ENCODE measurements around the gene DVL1. TPM values are rescaled to one million over a fixed set of nuclear protein-coding genes. Genes with fewer than 3 reads are reported as not detected.

Gene DVL1
- total and polyA plus RNA-seq, 2 of the 13 experiments (the other 11 are each of a cell fraction or from before 2014, with no cell fraction given), result 30.8 to 60.4 TPM

DNA sequence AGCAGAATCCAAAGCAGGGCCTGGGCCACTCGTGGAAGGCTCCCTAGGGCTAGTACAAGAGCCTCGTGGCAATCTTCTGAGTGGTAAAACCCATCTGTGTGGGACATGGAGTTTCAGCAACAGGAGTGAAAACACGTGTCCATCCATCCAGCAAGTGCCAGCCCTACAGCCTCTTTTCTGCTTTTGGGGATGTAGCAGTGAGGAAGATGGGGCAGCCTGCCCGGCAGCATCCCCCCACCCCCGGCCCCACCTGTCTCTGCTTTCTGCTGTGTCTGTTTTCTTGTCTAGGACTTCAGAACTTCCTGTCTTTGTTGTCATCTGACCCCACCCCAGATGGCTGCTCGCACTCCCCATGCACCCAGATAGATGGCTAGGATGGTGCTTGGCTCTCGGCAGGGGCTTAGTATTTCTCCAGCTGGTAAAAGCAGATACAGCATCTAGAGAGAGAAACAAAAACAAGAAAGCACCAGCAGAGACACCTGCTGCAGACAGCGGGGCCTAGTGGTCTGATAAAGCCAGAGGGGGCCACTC is 23.1 kb downstream of the DVL1 start:
- Histone ChIP-seq H3K36me3 (replicated peaks in 1 of 2; ENCODE audit: control insufficient read depth in 1 of 2, insufficient read depth in 2 of 2, low read length in 2 of 2) (peaks cover 2 to 3% of the 10 kb centered on the region in 2 experiments; a peak in 2 of 5 replicates), H3K79me2 (ENCODE audit: insufficient read depth, low read length) (peaks cover 42% of the 10 kb centered on the region), H4K20me1 (ENCODE audit: insufficient read depth, low read length) (peaks cover 5% of the 10 kb centered on the region; the same call in 1 of the 2 replicates), H3K9me3 (ENCODE audit: low read length) (no peaks in the 10 kb centered on the region), H3K4me1 (ENCODE audit: insufficient read depth, low read length) (peaks cover 37% of the 10 kb centered on the region), H3K9ac (ENCODE audit: insufficient read depth, low read depth, low read length) (peak overlapping the region; percentile 90), H3K27me3 (ENCODE audit: control insufficient read depth in 1 of 2, insufficient read depth in 2 of 2, low read length in 2 of 2) (no peaks in the 10 kb centered on the region), H3K27ac (ENCODE audit: extremely low read length, insufficient read depth, low read length) (peak overlapping the region; percentile 77), H3K4me3 (replicated peaks in 1 of 3; ENCODE audit: insufficient read depth in 1 of 3, low read depth in 2 of 3, low read length in 3 of 3) (peak overlapping the region; percentile 68 to 96 (median 95); a peak in 4 of 6 replicates), H3K4me2 (ENCODE audit: low read depth, low read length) (peak overlapping the region; percentile 98), H2AFZ (ENCODE audit: low read length) (no peak overlapping the region)
- no TSS peak for BruUV-seq (replicated peaks)
- DNase-seq (ENCODE audit: low spot score) (no peak), FAIRE-seq (no peak), ATAC-seq (no peak)
- in situ Hi-C loops (cut with HindIII; ENCODE audit: extremely low pct_ligation_motif_present, low pct_unique_long_range_greater_than_20kb), result no loop called here
- 89% methylated on average over 6 of the region's 8 CpGs for WGBS (ENCODE audit: low lambda C conversion rate)
- ChIA-PET POLR2A (interaction anchor here (1.1 to 1.4 kb wide), 2 partner anchors 17 to 22 kb away, joined by 4 read pairs; no protein-coding TSS in a partner anchor), CTCF (ENCODE audit: low intra/inter-chr PET ratio, low total read pairs) (no interaction called here)
- intact Hi-C loops (cut with micrococcal nuclease; ENCODE audit: unreplicated experiment), result no loop called here
- no peak for TF ChIP-seq MED13 (CRISPR knock-in tag; IDR thresholded peaks at IDR 0.05)
- no peak for TF ChIP-seq GABPA (IDR thresholded peaks at IDR 0.05; ENCODE audit: low read depth, low read length)
- no peak for TF ChIP-seq GABPA (CRISPR knock-in tag; IDR thresholded peaks at IDR 0.05; ENCODE audit: low read depth)
- no peak for TF ChIP-seq NR3C1 (CRISPR knock-in tag; IDR thresholded peaks at IDR 0.05)
- TF ChIP-seq ZNF30 (CRISPR knock-in tag; IDR thresholded peaks at IDR 0.05), result no peak
- TF ChIP-seq, protein P1, sequence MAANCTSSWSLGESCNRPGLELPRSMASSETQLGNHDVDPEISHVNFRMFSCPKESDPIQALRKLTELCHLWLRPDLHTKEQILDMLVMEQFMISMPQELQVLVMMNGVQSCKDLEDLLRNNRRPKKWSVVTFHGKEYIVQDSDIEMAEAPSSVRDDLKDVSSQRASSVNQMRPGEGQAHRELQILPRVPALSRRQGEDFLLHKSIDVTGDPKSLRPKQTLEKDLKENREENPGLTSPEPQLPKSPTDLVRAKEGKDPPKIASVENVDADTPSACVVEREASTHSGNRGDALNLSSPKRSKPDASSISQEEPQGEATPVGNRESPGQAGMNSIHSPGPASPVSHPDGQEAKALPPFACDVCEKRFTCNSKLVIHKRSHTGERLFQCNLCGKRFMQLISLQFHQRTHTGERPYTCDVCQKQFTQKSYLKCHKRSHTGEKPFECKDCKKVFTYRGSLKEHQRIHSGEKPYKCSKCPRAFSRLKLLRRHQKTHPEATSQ (CRISPR knock-in tag; IDR thresholded peaks at IDR 0.05; ENCODE audit: borderline replicate concordance), result no peak
- TF ChIP-seq, protein P2, sequence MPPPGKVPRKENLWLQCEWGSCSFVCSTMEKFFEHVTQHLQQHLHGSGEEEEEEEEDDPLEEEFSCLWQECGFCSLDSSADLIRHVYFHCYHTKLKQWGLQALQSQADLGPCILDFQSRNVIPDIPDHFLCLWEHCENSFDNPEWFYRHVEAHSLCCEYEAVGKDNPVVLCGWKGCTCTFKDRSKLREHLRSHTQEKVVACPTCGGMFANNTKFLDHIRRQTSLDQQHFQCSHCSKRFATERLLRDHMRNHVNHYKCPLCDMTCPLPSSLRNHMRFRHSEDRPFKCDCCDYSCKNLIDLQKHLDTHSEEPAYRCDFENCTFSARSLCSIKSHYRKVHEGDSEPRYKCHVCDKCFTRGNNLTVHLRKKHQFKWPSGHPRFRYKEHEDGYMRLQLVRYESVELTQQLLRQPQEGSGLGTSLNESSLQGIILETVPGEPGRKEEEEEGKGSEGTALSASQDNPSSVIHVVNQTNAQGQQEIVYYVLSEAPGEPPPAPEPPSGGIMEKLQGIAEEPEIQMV (CRISPR knock-in tag; IDR thresholded peaks at IDR 0.05; ENCODE audit: low read depth), result no peak
- TF ChIP-seq ZNF546 (CRISPR knock-in tag; conservative IDR thresholded peaks at IDR 0.05), result no peak
- TF ChIP-seq ZFP82 (CRISPR knock-in tag; IDR thresholded peaks at IDR 0.05; ENCODE audit: borderline replicate concordance), result no peak
- TF ChIP-seq ARNTL (CRISPR knock-in tag; IDR thresholded peaks at IDR 0.05), result no peak
- TF ChIP-seq ZNF672 (CRISPR knock-in tag; IDR thresholded peaks at IDR 0.05), result no peak

Data from HepG2 (cell line).